Uterus (tissue), 2 donors: Measurements from ENCODE around the gene JMJD8.

ENCODE experiments used
- CTCF ChIP-seq, 4 experiments: fragments of 200-600 bp in 2 of 4; fragments of 450-650 bp in 2 of 4; sonication (generic) in 2 of 4; IDR thresholded peaks; one replicate each; pipeline ENCODE4 v1.5.1; 2016 to 2019; ENCODE audit warnings: antibody characterized with exemption in 4 of 4, mild to moderate bottlenecking in 2 of 4, moderate library complexity in 1 of 4
- POLR2A ChIP-seq, 2 donors: fragments of 450-650 bp; IDR thresholded peaks; one replicate each; pipeline ENCODE4 v1.6.1; 2016; ENCODE audit warnings: antibody characterized with exemption in 2 of 2, mild to moderate bottlenecking in 1 of 2, moderate library complexity in 1 of 2

DNA sequence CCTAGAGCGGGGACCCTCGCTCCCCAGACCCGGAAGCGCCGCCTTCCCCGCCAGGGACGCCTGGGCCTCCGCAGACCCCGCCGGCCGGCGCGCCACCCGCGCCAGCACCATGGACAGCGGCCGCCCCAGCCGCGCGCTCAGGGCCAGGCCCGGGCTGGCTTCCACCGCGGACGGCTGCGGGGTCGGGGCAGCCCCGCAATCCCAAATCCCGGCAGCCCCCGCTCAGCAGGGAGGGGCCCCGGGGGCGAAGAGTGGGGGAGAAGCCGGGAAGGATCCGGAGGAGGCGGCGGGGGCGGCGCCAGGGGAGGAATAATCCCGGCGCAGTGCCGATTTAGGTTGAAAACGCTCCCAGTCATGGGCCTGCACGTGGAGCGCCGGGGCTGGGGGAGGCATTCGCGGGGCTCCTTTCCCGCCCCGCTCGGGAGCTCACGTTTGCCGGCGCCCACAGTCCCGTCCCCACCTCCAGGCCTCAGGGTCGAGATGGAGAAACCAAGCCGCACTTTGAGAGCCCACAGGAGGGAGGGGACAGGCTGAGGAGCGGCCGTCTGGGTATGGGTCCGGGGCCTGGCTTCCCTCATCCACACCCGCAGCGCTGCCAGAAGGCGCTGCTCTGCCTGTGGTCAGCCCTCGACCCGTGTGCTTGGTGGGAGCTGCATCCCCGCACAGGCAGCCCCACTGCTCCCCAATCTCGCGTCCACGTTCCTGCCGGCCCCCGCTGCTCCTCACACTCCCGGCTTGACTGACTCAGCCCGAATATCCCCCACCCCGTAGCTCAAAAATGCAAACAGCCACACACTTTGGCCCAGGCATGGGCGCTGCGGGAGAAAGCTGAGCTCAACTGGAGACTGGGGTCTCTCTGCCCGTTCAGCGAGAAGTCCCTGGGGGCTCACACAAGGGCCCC lies 16.8 kb upstream of the JMJD8 start:
- TF ChIP-seq POLR2A (IDR thresholded peaks at IDR 0.05) (no peak), CTCF (IDR thresholded peaks at IDR 0.05) (no peak)
